Osteoblast (primary cell): Measurements from ENCODE around the gene MYH11. TPM values are rescaled to one million over a fixed set of nuclear protein-coding genes. Genes with fewer than 3 reads are reported as not detected.

Source experiments
- DNase-seq: peaks from one replicate; pipeline ENCODE4 v3.0.0; 2011; ENCODE audit warnings: low spot score, mixed read lengths; ENCODE audit not compliant: insufficient read length; ENCODE audit errors: missing footprints
- H2AFZ ChIP-seq: 2 replicates; pipeline ENCODE4 v1.6.0; 2011; ENCODE audit warnings: mild to moderate bottlenecking, low read length
- H3K27ac ChIP-seq: 2 replicates; pipeline ENCODE4 v1.5.1; 2011; ENCODE audit warnings: mild to moderate bottlenecking, low read depth, low read length, moderate library complexity
- H3K27me3 ChIP-seq: 2 replicates; pipeline ENCODE4 v1.6.0; 2012; ENCODE audit warnings: mild to moderate bottlenecking, control low read depth, inconsistent platforms, low read length, moderate library complexity; ENCODE audit not compliant: insufficient read depth
- H3K36me3 ChIP-seq: 2 replicates; pipeline ENCODE4 v1.5.1; 2011; ENCODE audit warnings: mild to moderate bottlenecking, low read length, control low read depth, moderate library complexity; ENCODE audit not compliant: insufficient read depth
- H3K4me1 ChIP-seq: 2 replicates; pipeline ENCODE4 v1.5.1; 2011; ENCODE audit warnings: mild to moderate bottlenecking, low read length, control low read depth, moderate library complexity; ENCODE audit not compliant: insufficient read depth
- H3K4me2 ChIP-seq: 2 replicates; pipeline ENCODE4 v1.6.0; 2011; ENCODE audit warnings: mild to moderate bottlenecking, low read length; ENCODE audit not compliant: insufficient read depth
- H3K4me3 ChIP-seq: fragments of 200-600 bp; sonication (generic); 3 replicates; pipeline ENCODE4 v1.5.1; 2012; ENCODE audit warnings: mild to moderate bottlenecking, low read length, inconsistent platforms; ENCODE audit not compliant: insufficient read depth
- H3K79me2 ChIP-seq: 2 replicates; pipeline ENCODE4 v1.6.0; 2012; ENCODE audit warnings: mild to moderate bottlenecking, low read length, control low read depth, inconsistent platforms; ENCODE audit not compliant: insufficient read depth
- H3K9me3 ChIP-seq: 2 replicates; pipeline ENCODE4 v1.5.1; 2011; ENCODE audit warnings: low read depth, low read length, control low read depth
- H4K20me1 ChIP-seq: 2 replicates; pipeline ENCODE4 v1.6.0; 2012; ENCODE audit warnings: mild to moderate bottlenecking, low read length, control low read depth; ENCODE audit not compliant: insufficient read depth
- total RNA-seq: library from RNA; depleted of rRNA; stranded (reverse); fragments of >200 nt; gene quantifications from 2 replicates; pipeline ENCODE4 v1.2.3, GENCODE V29; 2012
- TF ChIP-seq, protein P1 (sequence below): IDR thresholded peaks from 2 replicates; pipeline ENCODE4 v1.5.1; 2011; ENCODE audit warnings: mild to moderate bottlenecking, low read depth, low read length, moderate library complexity; ENCODE audit errors: extremely low read depth

Gene MYH11
- total RNA-seq, 1 donor: under 0.01 TPM

GRCh38 chr16:15861996-15862395 lies 5.2 kb upstream of the MYH11 start:
- no peak overlapping the region for H2AFZ ChIP-seq
- TF ChIP-seq, protein P1, sequence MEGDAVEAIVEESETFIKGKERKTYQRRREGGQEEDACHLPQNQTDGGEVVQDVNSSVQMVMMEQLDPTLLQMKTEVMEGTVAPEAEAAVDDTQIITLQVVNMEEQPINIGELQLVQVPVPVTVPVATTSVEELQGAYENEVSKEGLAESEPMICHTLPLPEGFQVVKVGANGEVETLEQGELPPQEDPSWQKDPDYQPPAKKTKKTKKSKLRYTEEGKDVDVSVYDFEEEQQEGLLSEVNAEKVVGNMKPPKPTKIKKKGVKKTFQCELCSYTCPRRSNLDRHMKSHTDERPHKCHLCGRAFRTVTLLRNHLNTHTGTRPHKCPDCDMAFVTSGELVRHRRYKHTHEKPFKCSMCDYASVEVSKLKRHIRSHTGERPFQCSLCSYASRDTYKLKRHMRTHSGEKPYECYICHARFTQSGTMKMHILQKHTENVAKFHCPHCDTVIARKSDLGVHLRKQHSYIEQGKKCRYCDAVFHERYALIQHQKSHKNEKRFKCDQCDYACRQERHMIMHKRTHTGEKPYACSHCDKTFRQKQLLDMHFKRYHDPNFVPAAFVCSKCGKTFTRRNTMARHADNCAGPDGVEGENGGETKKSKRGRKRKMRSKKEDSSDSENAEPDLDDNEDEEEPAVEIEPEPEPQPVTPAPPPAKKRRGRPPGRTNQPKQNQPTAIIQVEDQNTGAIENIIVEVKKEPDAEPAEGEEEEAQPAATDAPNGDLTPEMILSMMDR: no peak
- peaks cover 11% of the 10 kb centered on the region for H3K27me3 ChIP-seq
- H3K79me2 ChIP-seq: no peaks in the 10 kb centered on the region
- DNase-seq: no peak
- H3K27ac ChIP-seq: no peak overlapping the region
- H3K36me3 ChIP-seq: no peaks in the 10 kb centered on the region
- H3K4me3 ChIP-seq: no peak overlapping the region
- H3K4me1 ChIP-seq: peaks cover 16% of the 10 kb centered on the region
- no peak overlapping the region for H3K4me2 ChIP-seq
- H3K9me3 ChIP-seq: no peaks in the 10 kb centered on the region
- H4K20me1 ChIP-seq: no peaks in the 10 kb centered on the region

DNA sequence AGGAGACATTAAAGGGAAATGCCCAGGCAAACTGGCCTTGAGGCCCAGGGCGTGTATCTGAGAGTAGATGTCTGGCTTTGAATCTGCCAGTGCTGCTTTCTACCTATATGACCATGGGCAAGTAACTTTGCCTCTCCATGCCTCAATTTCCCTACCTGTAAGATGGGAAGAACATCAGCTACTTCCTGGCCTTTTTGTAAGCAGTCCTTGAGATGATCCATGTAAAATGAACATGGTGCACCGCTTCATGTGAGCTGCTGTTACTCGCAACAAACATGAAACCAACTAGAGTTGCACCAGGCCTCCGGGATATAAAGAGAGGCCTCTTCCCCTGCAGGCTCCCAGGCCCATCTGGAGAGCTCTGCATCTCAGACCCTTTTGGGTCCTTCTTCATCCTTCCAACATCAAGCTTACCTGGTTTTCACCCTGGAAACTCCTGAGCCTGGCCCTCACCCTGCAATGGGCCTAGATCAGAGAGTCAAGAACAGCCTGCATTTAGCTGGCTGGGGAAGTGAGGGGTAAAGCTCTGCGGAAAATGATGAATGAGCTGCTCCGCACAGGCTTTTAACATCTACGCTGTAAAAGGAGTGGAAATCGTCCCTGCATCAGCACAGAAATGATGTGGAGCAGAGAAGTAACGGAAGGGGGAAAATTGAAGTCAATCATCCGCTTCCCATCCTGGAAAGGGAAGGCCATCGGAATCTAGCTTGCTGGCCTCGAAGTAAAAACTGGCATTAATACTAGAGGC lies 2.3 kb upstream of the MYH11 start:
- Histone ChIP-seq H3K9me3 (no peaks in the 10 kb centered on the region), H3K4me3 (no peak overlapping the region), H4K20me1 (no peaks in the 10 kb centered on the region), H3K79me2 (no peaks in the 10 kb centered on the region), H3K36me3 (no peaks in the 10 kb centered on the region), H2AFZ (no peak overlapping the region), H3K4me1 (peaks cover 7% of the 10 kb centered on the region), H3K27ac (no peak overlapping the region), H3K27me3 (peaks cover 40% of the 10 kb centered on the region), H3K4me2 (no peak overlapping the region)
- DNase-seq: peak; percentile 43
- TF ChIP-seq, protein P1: no peak

DNA sequence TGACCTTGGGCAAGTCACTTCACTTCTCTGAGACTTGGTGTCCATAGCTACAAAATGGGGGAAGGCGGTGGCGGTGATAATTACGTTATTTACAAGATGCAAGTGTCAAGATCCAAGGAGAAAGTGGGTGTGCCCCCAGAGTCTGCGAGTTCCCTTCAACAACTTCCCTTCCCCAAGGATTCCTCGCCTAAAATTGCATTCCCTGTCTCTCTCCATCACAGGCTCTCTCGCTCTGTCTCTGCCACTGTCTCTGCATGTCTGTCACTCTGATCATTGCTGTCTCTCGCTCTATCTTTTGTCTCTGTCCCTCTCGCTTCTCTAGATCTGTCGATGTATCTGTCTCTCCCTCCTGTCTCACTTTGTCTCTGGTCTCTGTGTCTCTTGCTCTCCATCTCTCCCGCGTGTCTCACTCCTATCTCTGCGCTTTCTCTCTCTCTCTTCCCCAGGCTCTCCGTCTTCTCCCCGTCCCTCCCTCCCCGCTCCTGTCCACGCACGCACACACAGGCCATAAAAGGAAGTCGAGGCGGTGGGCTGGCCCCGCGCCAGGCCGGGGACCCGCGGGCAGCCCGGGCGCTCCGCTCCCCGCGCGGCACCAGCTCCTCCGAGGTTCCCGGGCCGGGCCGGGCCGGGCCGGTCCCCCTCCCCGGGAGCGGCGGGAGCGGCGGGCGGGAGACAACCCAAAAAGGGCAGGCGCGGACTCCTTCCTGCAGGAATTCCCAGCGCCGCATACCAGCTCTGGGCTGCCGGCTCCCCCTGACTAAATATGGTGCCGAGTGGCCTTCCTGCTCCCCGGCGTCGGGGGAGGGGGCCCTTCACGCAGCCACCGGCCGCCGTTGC lies 1.1 kb upstream of the MYH11 start:
- peak; percentile 95 for DNase-seq
- no peaks in the 10 kb centered on the region for H3K36me3 ChIP-seq

More for the DNA sequence above, 1.1 kb upstream of the MYH11 start:
- no peaks in the 10 kb centered on the region for H3K79me2 ChIP-seq
- peak overlapping the region; percentile 67 for H3K4me3 ChIP-seq
- H3K27ac ChIP-seq: no peak overlapping the region
- H3K27me3 ChIP-seq: peaks cover 42% of the 10 kb centered on the region
- H3K4me2 ChIP-seq: peak overlapping the region; percentile 97
- no peaks in the 10 kb centered on the region for H4K20me1 ChIP-seq
- peak overlapping the region; percentile 84 for H2AFZ ChIP-seq
- TF ChIP-seq, protein P1: no peak
- peaks cover 7% of the 10 kb centered on the region for H3K4me1 ChIP-seq
- no peaks in the 10 kb centered on the region for H3K9me3 ChIP-seq
